ENCODE results near the gene PLCD3.

DNA sequence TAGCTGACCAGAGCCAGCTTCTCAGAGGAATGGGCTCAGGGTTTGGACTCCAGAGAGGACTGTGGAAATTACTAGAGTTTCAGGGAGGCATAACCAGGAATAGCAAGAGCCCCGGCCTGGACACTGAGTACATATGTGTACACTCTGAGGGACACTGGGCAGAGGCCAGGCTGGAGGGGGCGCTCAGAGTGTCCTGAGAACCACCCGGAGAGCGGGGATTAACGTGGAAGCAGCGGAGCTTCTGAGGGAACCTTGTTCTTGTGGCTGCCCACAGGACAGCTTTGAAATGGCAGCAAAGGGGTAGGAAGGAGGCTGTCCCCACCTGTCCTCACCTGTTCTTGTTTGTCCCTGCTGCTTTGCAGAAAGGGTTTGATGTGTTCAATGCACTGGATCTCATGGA is 27.8 kb downstream of the PLCD3 start:
- TF ChIP-seq EP300 (conservative IDR thresholded peaks at IDR 0.05; ENCODE audit: poor library complexity, severe bottlenecking), result no peak
- TF ChIP-seq POLR2AphosphoS5 (IDR thresholded peaks at IDR 0.05), result no peak
- TF ChIP-seq, protein P1, sequence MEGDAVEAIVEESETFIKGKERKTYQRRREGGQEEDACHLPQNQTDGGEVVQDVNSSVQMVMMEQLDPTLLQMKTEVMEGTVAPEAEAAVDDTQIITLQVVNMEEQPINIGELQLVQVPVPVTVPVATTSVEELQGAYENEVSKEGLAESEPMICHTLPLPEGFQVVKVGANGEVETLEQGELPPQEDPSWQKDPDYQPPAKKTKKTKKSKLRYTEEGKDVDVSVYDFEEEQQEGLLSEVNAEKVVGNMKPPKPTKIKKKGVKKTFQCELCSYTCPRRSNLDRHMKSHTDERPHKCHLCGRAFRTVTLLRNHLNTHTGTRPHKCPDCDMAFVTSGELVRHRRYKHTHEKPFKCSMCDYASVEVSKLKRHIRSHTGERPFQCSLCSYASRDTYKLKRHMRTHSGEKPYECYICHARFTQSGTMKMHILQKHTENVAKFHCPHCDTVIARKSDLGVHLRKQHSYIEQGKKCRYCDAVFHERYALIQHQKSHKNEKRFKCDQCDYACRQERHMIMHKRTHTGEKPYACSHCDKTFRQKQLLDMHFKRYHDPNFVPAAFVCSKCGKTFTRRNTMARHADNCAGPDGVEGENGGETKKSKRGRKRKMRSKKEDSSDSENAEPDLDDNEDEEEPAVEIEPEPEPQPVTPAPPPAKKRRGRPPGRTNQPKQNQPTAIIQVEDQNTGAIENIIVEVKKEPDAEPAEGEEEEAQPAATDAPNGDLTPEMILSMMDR (IDR thresholded peaks at IDR 0.05; ENCODE audit: poor library complexity, severe bottlenecking), result no peak
- TF ChIP-seq EZH2 (IDR thresholded peaks at IDR 0.05; ENCODE audit: borderline replicate concordance, insufficient read depth, low read length, poor library complexity, severe bottlenecking), result no peak
- no peak for TF ChIP-seq RAD21 (conservative IDR thresholded peaks at IDR 0.05)
- no peak for TF ChIP-seq REST (IDR thresholded peaks at IDR 0.05; ENCODE audit: borderline replicate concordance)
- no peak for TF ChIP-seq SMC3 (conservative IDR thresholded peaks at IDR 0.05; ENCODE audit: poor library complexity)
